GM12864 (cell line): ENCODE measurements around the gene PPM1L.

ENCODE experiments used
- DNase-seq: peaks from one replicate; pipeline ENCODE4 v3.0.0-alpha.2; 2011; ENCODE audit warnings: low read depth
- H3K4me3 ChIP-seq: 2 replicates; pipeline ENCODE4 v1.5.1; 2011; ENCODE audit warnings: mild to moderate bottlenecking, low read depth, low read length, control low read depth
- TF ChIP-seq, protein P1 (sequence below): IDR thresholded peaks from 2 replicates; pipeline ENCODE4 v1.5.1; 2011; ENCODE audit warnings: low read depth, mild to moderate bottlenecking, moderate library complexity, low read length, control low read depth, inconsistent platforms; ENCODE audit errors: missing control alignments

PPM1L gene

DNA sequence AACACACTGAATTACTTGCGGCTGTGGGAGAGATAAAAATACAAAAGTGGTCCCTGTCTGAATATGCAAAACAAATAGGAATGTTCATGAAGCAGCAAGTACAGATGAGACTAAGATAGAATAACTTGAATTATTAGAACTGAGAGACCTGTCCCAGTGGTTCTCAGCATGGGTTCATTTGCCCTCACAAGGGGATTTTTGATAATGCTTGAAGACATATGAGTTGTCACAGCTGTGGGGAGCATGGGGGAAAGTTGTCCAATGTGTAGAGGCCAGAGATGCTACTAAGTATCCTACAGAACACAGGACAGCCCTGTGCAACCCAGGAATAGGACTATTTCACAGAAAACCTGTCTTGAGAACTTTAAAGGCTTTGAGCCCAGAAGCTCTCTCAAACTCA, 22.4 kb downstream of the PPM1L start:
- no peak for DNase-seq
- H3K4me3 ChIP-seq = no peak overlapping the region
- TF ChIP-seq, protein P1, sequence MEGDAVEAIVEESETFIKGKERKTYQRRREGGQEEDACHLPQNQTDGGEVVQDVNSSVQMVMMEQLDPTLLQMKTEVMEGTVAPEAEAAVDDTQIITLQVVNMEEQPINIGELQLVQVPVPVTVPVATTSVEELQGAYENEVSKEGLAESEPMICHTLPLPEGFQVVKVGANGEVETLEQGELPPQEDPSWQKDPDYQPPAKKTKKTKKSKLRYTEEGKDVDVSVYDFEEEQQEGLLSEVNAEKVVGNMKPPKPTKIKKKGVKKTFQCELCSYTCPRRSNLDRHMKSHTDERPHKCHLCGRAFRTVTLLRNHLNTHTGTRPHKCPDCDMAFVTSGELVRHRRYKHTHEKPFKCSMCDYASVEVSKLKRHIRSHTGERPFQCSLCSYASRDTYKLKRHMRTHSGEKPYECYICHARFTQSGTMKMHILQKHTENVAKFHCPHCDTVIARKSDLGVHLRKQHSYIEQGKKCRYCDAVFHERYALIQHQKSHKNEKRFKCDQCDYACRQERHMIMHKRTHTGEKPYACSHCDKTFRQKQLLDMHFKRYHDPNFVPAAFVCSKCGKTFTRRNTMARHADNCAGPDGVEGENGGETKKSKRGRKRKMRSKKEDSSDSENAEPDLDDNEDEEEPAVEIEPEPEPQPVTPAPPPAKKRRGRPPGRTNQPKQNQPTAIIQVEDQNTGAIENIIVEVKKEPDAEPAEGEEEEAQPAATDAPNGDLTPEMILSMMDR = no peak

DNA sequence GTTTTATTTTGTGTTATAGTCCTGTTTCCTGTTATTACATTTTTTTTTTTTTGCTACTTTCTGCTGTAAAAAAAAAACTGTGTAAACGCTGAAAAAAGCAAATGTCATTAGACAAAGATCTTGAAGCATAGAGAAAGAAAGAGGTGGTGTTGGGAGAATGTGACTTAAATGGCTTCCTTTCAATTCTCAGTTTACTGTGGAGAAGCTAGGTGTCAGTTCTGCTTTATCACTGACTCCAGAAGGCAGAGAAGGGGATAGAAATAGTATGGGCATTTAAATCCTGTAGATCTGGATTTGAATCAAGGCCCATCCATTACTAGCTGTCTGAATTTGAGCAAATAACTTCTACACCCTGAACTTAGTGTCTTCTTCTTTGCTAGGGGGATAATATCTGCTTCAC, 23.0 kb downstream of the PPM1L start:
- no peak for DNase-seq
- H3K4me3 ChIP-seq = no peak overlapping the region
- TF ChIP-seq, protein P1 = no peak

DNA sequence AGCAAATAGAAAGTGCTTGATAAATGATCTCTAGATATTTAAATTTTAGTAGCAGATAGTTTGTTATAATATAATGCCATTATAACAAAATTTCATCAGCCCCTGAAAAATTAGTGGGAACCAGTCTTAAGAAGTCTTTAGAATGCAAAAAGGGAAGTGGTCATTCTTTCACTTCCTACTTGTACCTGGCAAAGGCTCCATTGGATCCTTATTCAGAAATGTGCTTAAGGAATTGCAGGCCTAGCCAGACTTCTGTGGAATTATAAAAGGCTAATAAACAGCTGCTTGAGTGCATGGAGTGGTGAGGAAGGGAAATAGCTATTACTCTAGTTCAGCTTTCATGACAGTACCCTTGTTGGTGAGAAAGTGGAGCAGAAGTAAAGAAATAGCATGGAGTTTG, 24.2 kb downstream of the PPM1L start:
- TF ChIP-seq, protein P1 = no peak
- no peak overlapping the region for H3K4me3 ChIP-seq
- DNase-seq = no peak

DNA sequence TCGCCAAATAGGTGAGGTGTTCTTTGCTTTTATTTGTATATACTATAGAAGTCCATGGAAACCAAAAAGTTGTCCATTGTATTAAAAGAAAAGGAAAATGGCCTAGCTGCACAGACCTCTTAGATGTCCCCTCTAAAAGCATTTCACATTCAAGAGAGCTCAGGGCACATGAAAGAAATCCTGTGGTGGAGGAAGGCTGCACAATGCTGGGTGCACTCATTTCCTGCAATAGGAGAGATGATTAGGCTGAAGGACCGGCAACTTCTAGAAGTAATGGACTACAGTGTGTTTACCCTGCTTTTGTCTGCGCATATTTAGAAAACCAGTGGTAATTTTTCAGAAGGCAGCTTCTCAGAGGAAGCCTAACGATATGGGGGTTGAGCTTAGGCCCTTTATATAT, 25.4 kb downstream of the PPM1L start:
- DNase-seq = no peak
- TF ChIP-seq, protein P1 = no peak
- no peak overlapping the region for H3K4me3 ChIP-seq

DNA sequence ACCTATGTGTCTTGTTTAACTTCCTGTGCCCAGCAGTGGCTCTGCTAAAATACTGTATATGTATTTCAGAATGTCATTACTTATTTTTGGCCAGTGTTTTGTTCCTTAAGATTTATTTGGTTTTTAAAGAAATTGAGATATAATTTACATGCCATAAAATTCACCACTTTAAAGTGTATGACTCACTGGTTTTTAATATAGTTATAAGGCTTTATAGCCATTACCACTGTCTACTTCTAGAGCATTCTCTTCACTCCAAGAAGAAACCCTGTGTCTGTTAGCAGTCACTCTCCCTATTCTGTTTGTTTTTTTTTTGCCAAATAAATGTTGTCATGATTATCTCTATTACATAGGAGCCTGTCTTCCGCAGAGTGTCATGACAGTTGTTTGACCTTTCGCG, 25.8 kb downstream of the PPM1L start:
- H3K4me3 ChIP-seq = no peak overlapping the region
- DNase-seq = no peak
- TF ChIP-seq, protein P1 = no peak

DNA sequence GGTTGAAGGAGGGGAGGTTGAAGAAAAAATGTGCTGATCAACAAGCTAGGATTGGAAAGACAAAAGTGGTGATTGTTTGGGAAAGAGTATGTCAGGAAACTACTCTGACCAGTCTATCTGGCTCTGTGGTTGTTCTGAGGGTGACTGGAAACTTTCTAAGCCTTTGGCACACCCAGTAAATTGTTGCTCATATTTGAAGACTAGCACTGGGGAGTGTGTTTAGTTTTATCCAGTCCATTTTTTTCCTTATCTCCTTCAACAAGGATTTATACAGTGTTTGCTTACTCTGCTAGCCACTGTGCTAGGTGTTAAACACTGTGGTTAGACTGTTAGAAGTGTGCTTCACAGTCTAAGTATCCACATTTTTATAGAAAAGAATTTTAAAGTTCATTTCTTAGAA, 28.8 kb downstream of the PPM1L start:
- H3K4me3 ChIP-seq = no peak overlapping the region

DNA sequence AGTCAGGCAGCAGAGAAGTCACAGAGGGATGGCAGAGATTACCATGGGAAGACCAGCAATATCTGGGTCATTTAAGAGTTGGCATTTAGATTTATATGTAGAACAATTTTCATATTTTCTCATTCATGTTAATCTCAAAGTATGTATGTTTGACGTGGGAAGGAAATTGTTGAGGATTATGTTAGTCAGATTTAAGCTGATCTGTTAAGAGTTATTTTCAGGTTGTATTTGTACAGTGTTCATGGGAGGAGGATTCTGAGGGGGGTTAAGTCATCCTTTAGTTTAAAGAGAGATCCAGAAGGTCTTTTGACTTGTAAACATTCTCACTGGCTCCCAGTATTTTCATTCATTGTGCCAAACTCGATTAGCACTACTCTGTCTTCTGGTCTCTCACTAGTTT, 34.7 kb downstream of the PPM1L start:
- DNase-seq = no peak
- TF ChIP-seq, protein P1 = no peak
- H3K4me3 ChIP-seq = no peak overlapping the region

More for the DNA sequence above, 28.8 kb downstream of the PPM1L start:
- TF ChIP-seq, protein P1 = no peak
- no peak for DNase-seq
